HG03103 (cell line): ENCODE measurements around the gene LYZL4.

Source experiments
- ATAC-seq: cut with Tn5 transposase; IDR thresholded peaks from one replicate; pipeline ENCODE4 v1.9.1; 2021; ENCODE audit warnings: low read depth; ENCODE audit not compliant: unreplicated experiment

The LYZL4 gene

GRCh38 chr3:42377681-42378080 lies 32.7 kb downstream of the LYZL4 start:
- ATAC-seq = no peak

- ATAC-seq = no peak
Observed at GRCh38 chr3:42376344-42376798, 34.0 kb downstream of the LYZL4 start.

- ATAC-seq = no peak
Observed at GRCh38 chr3:42375121-42375800, 35.1 kb downstream of the LYZL4 start.

- no peak for ATAC-seq
Observed at GRCh38 chr3:42371776-42372175, 38.6 kb downstream of the LYZL4 start.

GRCh38 chr3:42369832-42370231 lies 40.6 kb downstream of the LYZL4 start:
- ATAC-seq = no peak

GRCh38 chr3:42369304-42369703 lies 41.1 kb downstream of the LYZL4 start:
- no peak for ATAC-seq

- no peak for ATAC-seq
Observed at GRCh38 chr3:42368861-42369260, 41.5 kb downstream of the LYZL4 start.

GRCh38 chr3:42367903-42368302 lies 42.5 kb downstream of the LYZL4 start:
- no peak for ATAC-seq

- no peak for ATAC-seq
Observed at GRCh38 chr3:42366550-42366949, 43.9 kb downstream of the LYZL4 start.

- ATAC-seq = no peak
Observed at GRCh38 chr3:42357335-42357734, 53.1 kb downstream of the LYZL4 start.

- ATAC-seq = no peak
Observed at GRCh38 chr3:42355612-42356011, 54.8 kb downstream of the LYZL4 start.

- ATAC-seq = no peak
Observed at GRCh38 chr3:42353631-42354030, 56.8 kb downstream of the LYZL4 start.

- ATAC-seq = no peak
Observed at GRCh38 chr3:42351207-42351606, 59.2 kb downstream of the LYZL4 start.

- ATAC-seq = no peak
Observed at GRCh38 chr3:42349765-42350594, 60.4 kb downstream of the LYZL4 start.

- ATAC-seq = no peak
Observed at GRCh38 chr3:42347928-42348327, 62.5 kb downstream of the LYZL4 start.
